ENCODE measurements around the gene IMP3.
A peak's percentile ranks its signal among the peaks of the same experiment; 100 is the strongest.
"Not testable (repeated sequence)": the region's sequence is repeated elsewhere in the genome, so short reads cannot be mapped to it uniquely, and the experiment has no call there.

Gene IMP3

DNA sequence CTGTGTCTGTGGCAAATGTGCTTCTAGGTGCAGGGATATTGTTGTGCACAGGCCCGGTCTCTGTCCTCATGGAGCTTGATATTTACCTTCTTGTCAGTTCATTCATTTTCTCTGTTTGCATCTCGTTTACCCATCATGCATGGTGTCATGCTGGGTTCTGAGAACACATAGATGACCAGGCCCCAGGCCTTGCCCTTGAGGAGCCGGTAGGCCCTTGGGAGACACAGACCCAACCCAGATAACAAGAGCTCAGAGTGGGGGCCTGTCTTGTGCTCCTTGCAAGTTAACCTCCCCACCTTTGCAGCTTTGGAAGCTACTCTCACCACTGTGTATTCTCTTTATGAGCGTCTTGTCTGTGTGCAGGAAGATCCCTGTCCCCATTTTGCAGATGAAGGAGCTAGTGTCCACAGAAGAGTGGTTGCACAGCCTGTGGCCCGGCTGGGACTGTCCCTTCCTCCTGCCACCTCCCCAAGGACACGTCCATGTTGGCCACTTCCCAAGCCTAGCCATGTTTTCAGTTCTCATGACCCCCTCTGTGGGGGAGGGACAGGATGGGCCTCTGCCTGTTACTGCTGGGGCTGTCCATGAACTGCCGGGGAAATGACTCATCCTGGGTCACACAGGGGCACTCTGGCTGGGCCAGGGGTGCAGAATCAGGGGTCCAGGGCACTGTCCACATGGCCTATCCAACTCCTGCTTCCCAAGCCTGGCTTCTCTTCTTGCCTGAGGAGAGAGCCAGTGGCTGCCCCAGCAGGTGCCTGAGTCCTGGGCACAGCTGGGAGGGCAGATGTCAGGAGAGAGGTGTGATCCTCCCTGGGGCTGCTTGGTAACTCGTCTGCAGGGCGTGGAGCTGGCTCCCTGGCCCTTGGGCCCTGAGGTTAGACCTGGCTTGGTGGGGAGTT is 11.1 kb upstream of the IMP3 start:
- DNase-seq (ENCODE audit: low read depth) = no peak

- DNase-seq (ENCODE audit: low read depth) = no peak
Measured at GRCh38 chr15:75649848-75650247, 9.8 kb upstream of the IMP3 start.

- DNase-seq (ENCODE audit: low read depth) = no peak
Measured at GRCh38 chr15:75649045-75649761, 9.2 kb upstream of the IMP3 start.

GRCh38 chr15:75648156-75649000 is 8.4 kb upstream of the IMP3 start:
- no peak for DNase-seq (ENCODE audit: low read depth)

- peak; percentile 49 for DNase-seq (ENCODE audit: low read depth)
Measured at GRCh38 chr15:75647370-75648155, 7.5 kb upstream of the IMP3 start, which contains the start of gene SNX33. Gene SNX33 (plus strand): TSS chr15:75647912. CDS start chr15:75649103, 1,191 bp downstream.

GRCh38 chr15:75646944-75647364 is 6.9 kb upstream of the IMP3 start:
- no peak for DNase-seq (ENCODE audit: low read depth)

DNA sequence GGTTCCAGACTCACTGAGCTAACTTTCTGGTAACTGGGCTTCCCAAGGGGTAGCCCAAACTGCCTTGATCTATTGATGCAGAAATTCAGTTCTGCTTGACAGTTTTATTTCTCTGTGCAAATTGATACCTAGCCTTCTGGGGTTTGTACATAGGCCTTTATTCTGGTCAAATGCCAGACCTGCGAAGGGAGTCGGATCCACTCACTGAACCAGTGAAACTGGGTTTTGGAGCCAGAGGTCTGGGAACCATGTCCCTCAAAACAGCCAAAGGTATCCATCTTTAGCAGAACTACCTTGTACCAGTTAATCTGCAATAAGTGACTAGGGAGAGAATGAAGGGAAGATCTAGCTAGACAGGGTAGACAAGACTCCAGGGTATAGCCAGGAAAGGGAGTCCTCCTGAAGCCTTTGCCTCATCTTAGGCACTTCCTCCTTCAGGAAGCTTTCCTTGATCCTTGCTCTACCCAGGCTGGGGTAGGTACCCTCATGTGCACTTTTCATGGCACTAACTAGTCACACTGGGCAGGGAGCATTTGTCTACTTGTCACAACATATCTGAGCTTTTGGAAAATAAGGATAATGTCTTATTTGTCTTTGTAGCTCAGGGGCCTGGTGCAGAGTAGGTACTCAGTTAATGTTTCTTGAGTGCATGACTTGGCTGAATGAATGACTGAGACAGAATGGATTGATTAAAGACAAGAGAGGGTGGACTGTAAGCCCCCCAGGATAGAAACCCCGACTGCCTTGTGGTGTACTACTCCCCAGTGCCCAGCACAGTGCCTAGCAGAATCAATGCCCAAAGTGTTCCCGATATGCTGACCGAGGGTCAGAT is 6.3 kb upstream of the IMP3 start:
- no peak for DNase-seq (ENCODE audit: low read depth)

DNA sequence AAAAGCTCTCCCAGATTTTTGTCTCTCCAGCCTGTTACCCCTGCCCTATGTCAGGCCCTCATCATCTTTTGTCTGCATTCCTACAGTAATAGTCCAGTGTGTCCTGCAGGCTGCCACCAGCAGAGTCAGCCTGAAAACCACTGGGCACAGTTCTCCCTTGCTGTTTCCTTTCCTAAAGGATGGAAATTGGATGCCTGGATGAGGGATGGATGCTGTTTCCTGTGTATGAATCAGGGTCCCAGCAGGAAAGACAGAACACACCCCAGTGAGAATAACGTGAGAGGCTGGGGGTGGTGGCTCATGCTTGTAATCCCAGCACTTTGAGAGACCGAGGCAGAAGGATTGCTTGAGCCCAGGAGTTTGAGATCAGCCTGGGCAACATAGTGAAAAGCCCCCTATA is 4.4 kb upstream of the IMP3 start:
- no peak for DNase-seq (ENCODE audit: low read depth)

GRCh38 chr15:75641603-75642002 is 1.6 kb upstream of the IMP3 start:
- DNase-seq (ENCODE audit: low read depth) = no peak

GRCh38 chr15:75641179-75641503 is 1.1 kb upstream of the IMP3 start:
- DNase-seq (ENCODE audit: low read depth) = no peak

- peak; percentile 30 for DNase-seq (ENCODE audit: low read depth)
Measured at GRCh38 chr15:75640483-75641178, 607 bp upstream of the IMP3 start.

GRCh38 chr15:75639191-75639708 is 774 bp downstream of the IMP3 start:
- no peak for DNase-seq (ENCODE audit: low read depth)

GRCh38 chr15:75637245-75638009 is 2.6 kb downstream of the IMP3 start:
- no peak for DNase-seq (ENCODE audit: low read depth)

- no peak for DNase-seq (ENCODE audit: low read depth)
Measured at GRCh38 chr15:75636026-75636425, 4.0 kb downstream of the IMP3 start.

GRCh38 chr15:75633922-75634321 is 6.1 kb downstream of the IMP3 start:
- not testable (repeated sequence) for DNase-seq (ENCODE audit: low read depth)

DNA sequence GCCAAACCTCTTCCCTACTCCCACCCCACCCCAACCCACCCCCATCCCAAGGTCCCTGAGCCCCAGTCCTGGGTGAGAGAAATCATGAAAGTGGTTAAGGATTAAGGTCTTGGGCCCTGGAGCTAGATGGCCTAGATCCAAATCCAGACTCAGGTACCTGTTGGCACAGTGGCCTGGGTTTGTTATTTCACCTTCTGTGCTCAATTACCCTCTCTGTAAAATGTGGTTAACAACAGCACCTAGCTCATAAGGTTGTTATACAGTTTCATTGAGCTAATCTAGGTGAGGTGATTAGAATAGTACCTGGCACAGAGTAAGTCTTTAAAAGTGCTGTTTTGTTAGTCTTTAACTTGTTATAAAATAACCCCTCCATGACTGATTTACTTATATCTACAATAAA is 8.1 kb downstream of the IMP3 start:
- no peak for DNase-seq (ENCODE audit: low read depth)

- DNase-seq (ENCODE audit: low read depth) = peak; percentile 90
Measured at GRCh38 chr15:75625542-75626347, 14.3 kb downstream of the IMP3 start, which contains the start of gene SNUPN. Gene SNUPN (minus strand): TSS chr15:75625725. CDS start chr15:75621051, 4,674 bp downstream.

- DNase-seq (ENCODE audit: low read depth) = no peak
Measured at GRCh38 chr15:75622505-75622904, 17.5 kb downstream of the IMP3 start.

Data from activated T-helper 9 cell treated with anti-CD3 and anti-CD28 coated beads, Interleukin-2, amount 50 U/mL, for 16 hours (primary cell).